Colon (tissue), 2 donors: Measurements from ENCODE around the gene CCDC28B.

Experiments
- FAIRE-seq: peaks from 2 replicates; lab custom pipeline; 2012; peaks lifted over from hg19 to GRCh38; lab: Jason Lieb, UNC
- donor health status: control.
- donor health status: control.

CCDC28B gene

GRCh38 chr1:32223683-32224082 lies 23.3 kb downstream of the CCDC28B start:
- FAIRE-seq: no peak

GRCh38 chr1:32224285-32224684 lies 23.9 kb downstream of the CCDC28B start:
- FAIRE-seq: no peak

GRCh38 chr1:32228771-32229170 lies 28.4 kb downstream of the CCDC28B start:
- FAIRE-seq: no peak

- no peak for FAIRE-seq
Measured at GRCh38 chr1:32231843-32232432, 31.5 kb downstream of the CCDC28B start.

- FAIRE-seq: no peak
Measured at GRCh38 chr1:32232558-32233304, 32.3 kb downstream of the CCDC28B start.

GRCh38 chr1:32234792-32235191 lies 34.4 kb downstream of the CCDC28B start:
- no peak for FAIRE-seq

- FAIRE-seq: no peak
Measured at GRCh38 chr1:32239337-32239736, 38.9 kb downstream of the CCDC28B start.

- FAIRE-seq: no peak
Measured at GRCh38 chr1:32239790-32240139, 39.4 kb downstream of the CCDC28B start.

GRCh38 chr1:32240140-32240951 lies 40.0 kb downstream of the CCDC28B start:
- no peak for FAIRE-seq

- no peak for FAIRE-seq
Measured at GRCh38 chr1:32241001-32241763, 40.8 kb downstream of the CCDC28B start.

GRCh38 chr1:32242341-32242851 lies 42.0 kb downstream of the CCDC28B start:
- no peak for FAIRE-seq

- FAIRE-seq: no peak
Measured at GRCh38 chr1:32246888-32247273, 46.5 kb downstream of the CCDC28B start, which contains the start of gene FAM167B. Gene FAM167B (plus strand): TSS chr1:32247222. CDS start chr1:32247422, 200 bp downstream.

GRCh38 chr1:32247452-32247851 lies 47.1 kb downstream of the CCDC28B start:
- no peak for FAIRE-seq

GRCh38 chr1:32247983-32248889 lies 47.8 kb downstream of the CCDC28B start:
- no peak for FAIRE-seq

- no peak for FAIRE-seq
Measured at GRCh38 chr1:32249831-32250525, 49.6 kb downstream of the CCDC28B start.

- no peak for FAIRE-seq
Measured at GRCh38 chr1:32250893-32251716, 50.7 kb downstream of the CCDC28B start, which contains the start of gene LCK. Gene LCK (plus strand): TSS chr1:32251265. CDS start chr1:32274330, 23,065 bp downstream.
